ENCODE data around the gene PSMG3. TPM values are rescaled to one million over a fixed set of nuclear protein-coding genes. Genes with fewer than 3 reads are reported as not detected.

The PSMG3 gene
- total and polyA plus RNA-seq, 2 donors (not counting 3 experiments of a cell fraction or from before 2014, with no cell fraction given): 25.5 to 49.7 TPM

DNA sequence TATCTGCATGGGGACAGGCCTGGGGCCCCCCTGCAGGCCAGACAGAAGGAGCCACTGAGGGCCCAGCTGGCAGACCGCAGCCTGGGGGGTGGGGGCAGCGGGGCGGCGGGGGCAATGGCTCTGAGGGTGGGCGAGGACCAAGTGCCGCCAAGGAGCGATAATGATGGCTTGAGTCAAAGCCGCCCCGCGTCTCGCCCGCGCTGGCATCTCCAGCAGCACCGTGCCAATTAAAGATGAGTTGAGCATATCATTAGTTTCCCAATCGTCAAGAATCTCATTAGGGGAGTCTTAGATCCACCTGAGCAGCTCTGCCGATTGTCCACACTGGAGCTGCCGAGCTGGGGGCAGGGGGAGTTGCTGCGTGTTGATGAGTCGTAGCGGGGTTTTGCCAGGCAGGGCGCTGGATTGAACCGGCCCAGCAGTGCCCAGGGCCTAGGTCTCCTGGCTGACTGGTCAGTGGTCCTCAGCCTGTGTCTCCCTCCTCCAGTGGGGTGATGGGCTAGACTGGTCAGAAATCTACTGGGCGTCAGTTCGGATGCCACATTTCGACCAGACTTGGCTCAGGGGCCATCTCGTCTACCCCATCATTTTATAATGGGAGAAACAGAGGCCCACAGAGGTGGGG lies 41.0 kb upstream of the PSMG3 start:
- POLR2A ChIA-PET: no interaction called here
- no peaks in the 10 kb centered on the region for H3K27me3 ChIP-seq (ENCODE audit: control insufficient read depth in 2 of 2, insufficient read depth in 2 of 2, low read length in 2 of 2)
- no peak for FAIRE-seq
- DNase-seq (ENCODE audit: low read depth, low spot score): no peak
- H3K27ac ChIP-seq (ENCODE audit: insufficient read depth, low read depth, low read length): no peak overlapping the region
- TF ChIP-seq CTCF (IDR thresholded peaks at IDR 0.05; ENCODE audit: extremely low read depth in 1 of 2, insufficient read depth in 1 of 2, low read depth in 1 of 2, low read length in 2 of 2) (no peak), FOS (IDR thresholded peaks at IDR 0.05; ENCODE audit: borderline replicate concordance, insufficient read depth, low read length) (no peak), EZH2 (IDR thresholded peaks at IDR 0.05; ENCODE audit: borderline replicate concordance, low read depth, low read length, severe bottlenecking) (no peak), POLR2AphosphoS5 (IDR thresholded peaks at IDR 0.05; ENCODE audit: insufficient read depth, low read depth, low read length) (no peak)
- TF ChIP-seq, protein P1, sequence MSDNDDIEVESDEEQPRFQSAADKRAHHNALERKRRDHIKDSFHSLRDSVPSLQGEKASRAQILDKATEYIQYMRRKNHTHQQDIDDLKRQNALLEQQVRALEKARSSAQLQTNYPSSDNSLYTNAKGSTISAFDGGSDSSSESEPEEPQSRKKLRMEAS (IDR thresholded peaks at IDR 0.05; ENCODE audit: insufficient read depth, insufficient read length): no peak
- H3K9me3 ChIP-seq (replicated peaks; ENCODE audit: control insufficient read depth, insufficient read depth, low read length): no peaks in the 10 kb centered on the region
- no peak overlapping the region for H3K4me2 ChIP-seq (ENCODE audit: insufficient read depth, low read length)
- H4K20me1 ChIP-seq (replicated peaks; ENCODE audit: control insufficient read depth, extremely low read depth, insufficient read depth, low read length): no peaks in the 10 kb centered on the region
- no peaks in the 10 kb centered on the region for H3K4me1 ChIP-seq (ENCODE audit: control insufficient read depth, extremely low read depth, insufficient read depth, low read length)
- H3K79me2 ChIP-seq (ENCODE audit: control insufficient read depth, insufficient read depth, low read length): no peaks in the 10 kb centered on the region
- dilution Hi-C loops (cut with MboI; ENCODE audit: extremely low pct_ligation_motif_present, low sequenced_read_pairs): no loop called here
- CTCF ChIA-PET: interaction anchor here (1.0 kb wide), 1 partner anchor 40 kb away, joined by 3 read pairs; no protein-coding TSS in a partner anchor
- H2AFZ ChIP-seq (ENCODE audit: low read depth, low read length): no peak overlapping the region
- no peak overlapping the region for H3K9ac ChIP-seq (replicated peaks; ENCODE audit: extremely low read depth, insufficient read depth, low read length)
- intact Hi-C loops (cut with micrococcal nuclease): no loop called here
- no peaks in the 10 kb centered on the region for H3K36me3 ChIP-seq (ENCODE audit: control insufficient read depth in 2 of 2, extremely low read depth in 1 of 2, insufficient read depth in 2 of 2, low read length in 2 of 2)
- no peak overlapping the region for H3K4me3 ChIP-seq (replicated peaks in 1 of 3; ENCODE audit: insufficient read depth in 1 of 3, low read depth in 1 of 3, low read length in 3 of 3)
- no peaks in the 10 kb centered on the region for H3K9me1 ChIP-seq (replicated peaks; ENCODE audit: control insufficient read depth, extremely low read depth, insufficient read depth, low read length)
- no TSS peak for BruUV-seq (replicated peaks)
